ENCODE data around the gene MFSD6L. TPM values are rescaled to one million over a fixed set of nuclear protein-coding genes. Genes with fewer than 3 reads are reported as not detected.

MFSD6L gene
- total and polyA plus RNA-seq, 7 donors = not detected

DNA sequence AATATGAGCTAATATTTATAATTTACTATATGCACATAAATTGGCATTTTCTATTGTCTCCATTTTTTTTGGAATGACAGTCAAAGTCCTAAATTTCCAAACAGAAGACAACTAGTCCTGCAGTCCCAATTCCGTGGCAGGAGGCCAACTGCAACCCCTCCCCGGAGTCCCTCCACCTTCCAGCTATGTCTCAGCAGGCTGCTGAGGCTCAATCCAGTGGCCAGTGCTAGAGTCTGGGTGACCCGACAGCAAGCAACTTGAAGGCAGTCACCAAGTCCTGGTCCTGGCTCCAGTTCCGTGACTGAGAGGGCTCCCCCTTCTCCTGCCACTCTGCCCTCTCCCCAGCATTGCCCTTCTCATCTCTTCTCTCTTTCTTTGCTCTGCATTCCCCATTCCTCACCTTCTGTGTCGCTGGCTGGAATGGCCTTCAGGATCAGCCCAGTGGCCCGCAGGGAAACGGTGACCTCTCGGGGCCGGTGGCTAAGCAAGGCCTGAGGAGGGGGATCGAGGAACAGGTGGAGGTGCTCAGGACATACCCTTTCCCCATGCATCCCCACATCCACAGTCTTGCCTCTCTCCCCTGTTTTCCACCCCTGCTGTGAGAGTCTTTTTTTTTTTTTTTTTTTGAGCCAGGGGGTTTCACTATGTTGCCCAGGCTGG is 22.4 kb upstream of the MFSD6L start:
- DNase-seq = no peak
- Histone ChIP-seq H3K4me3 (no peak overlapping the region), H3K4me1 (no peaks in the 10 kb centered on the region), H3K36me3 (ENCODE audit: insufficient read depth in 1 of 2, low read depth in 1 of 2) (no peaks in the 10 kb centered on the region), H3K27ac (no peak overlapping the region), H3K9me3 (peaks cover 8% of the 10 kb centered on the region), H3K27me3 (ENCODE audit: insufficient read depth in 3 of 3, low read length in 2 of 3) (no peaks in the 10 kb centered on the region)
- ATAC-seq = no peak
- 76 to 86% (median 76%) methylated on average over 10 of the region's 10 CpGs for WGBS, 3 donors
- TF ChIP-seq, protein P1, sequence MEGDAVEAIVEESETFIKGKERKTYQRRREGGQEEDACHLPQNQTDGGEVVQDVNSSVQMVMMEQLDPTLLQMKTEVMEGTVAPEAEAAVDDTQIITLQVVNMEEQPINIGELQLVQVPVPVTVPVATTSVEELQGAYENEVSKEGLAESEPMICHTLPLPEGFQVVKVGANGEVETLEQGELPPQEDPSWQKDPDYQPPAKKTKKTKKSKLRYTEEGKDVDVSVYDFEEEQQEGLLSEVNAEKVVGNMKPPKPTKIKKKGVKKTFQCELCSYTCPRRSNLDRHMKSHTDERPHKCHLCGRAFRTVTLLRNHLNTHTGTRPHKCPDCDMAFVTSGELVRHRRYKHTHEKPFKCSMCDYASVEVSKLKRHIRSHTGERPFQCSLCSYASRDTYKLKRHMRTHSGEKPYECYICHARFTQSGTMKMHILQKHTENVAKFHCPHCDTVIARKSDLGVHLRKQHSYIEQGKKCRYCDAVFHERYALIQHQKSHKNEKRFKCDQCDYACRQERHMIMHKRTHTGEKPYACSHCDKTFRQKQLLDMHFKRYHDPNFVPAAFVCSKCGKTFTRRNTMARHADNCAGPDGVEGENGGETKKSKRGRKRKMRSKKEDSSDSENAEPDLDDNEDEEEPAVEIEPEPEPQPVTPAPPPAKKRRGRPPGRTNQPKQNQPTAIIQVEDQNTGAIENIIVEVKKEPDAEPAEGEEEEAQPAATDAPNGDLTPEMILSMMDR (IDR thresholded peaks at IDR 0.05) = no peak
- intact Hi-C loops (cut with DNase I) = no loop called here

DNA sequence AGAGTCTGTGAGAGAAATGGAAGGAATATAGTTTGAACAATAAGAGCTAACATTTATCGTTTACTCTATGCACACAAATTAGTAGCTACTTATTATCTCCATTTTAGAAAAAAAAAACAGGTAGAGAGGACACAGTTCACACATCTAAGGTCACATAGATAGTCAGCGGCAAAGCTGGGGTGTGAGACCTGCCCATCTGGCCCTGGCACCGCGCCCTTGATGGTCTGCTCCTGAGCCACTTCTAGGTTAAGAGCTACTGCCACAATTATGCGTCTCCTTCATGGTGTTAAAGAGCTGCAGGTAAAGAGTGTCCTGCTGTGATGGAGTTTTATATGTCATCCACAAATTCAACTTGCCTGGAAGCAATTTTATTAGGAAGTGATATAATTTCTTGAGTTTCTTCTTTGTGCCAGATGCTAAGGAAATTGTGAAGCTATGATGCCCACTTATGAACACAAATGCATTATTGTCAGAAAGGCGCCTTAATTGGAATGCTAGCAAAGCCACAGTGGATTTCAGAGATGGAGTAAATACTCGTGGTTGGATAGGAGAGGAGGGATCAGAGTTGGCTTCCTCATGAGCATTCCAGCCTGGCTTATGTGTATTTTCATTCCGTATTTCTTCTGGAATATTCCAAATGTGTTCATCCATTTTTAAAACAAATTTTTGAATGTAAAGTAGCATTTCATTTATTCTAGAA is 21.3 kb upstream of the MFSD6L start:
- WGBS, 3 donors = 71 to 78% (median 75%) methylated on average over 8 of the region's 8 CpGs
- ATAC-seq = no peak
- no peak overlapping the region for H3K27ac ChIP-seq
- no peaks in the 10 kb centered on the region for H3K36me3 ChIP-seq (ENCODE audit: insufficient read depth in 1 of 2, low read depth in 1 of 2)
- no peak overlapping the region for H3K4me3 ChIP-seq
- DNase-seq = no peak
- H3K9me3 ChIP-seq = peaks cover 8% of the 10 kb centered on the region
- H3K4me1 ChIP-seq = no peaks in the 10 kb centered on the region
- TF ChIP-seq, protein P1 (IDR thresholded peaks at IDR 0.05) = no peak
- intact Hi-C loops (cut with DNase I) = no loop called here
- no peaks in the 10 kb centered on the region for H3K27me3 ChIP-seq (ENCODE audit: insufficient read depth in 3 of 3, low read length in 2 of 3)

DNA sequence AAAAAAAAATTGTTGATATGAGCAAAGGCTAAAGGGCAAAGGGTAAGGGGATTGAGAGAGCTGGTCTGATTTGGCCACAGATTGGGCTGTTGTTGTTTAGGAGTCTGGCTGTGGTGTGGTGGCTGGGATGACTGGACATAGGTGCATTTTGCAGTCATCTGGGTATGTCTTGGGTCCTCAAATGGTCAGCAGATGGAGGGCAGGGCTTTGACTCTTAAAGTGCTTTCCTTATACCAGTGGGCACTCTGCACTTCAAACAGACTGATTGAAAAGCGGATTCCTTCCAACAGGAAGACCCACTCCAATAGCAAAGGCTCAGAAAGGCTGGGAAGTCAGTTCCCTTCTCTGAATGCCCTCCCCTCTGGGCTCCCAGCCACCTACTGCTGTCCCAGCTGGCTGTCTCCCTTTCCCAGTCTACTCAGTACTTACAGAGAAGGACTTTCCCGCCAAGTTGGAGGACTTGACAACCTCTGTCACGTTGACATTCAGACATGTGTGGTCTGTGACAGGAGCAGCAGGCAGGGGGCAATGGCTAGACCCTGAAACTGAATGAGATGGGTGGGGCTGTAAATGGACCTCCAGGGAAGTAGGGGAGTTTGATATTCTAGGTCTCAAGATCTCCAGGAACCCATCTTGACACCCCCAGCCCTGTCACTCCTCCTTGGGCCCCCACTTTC is 19.6 kb upstream of the MFSD6L start:
- TF ChIP-seq, protein P1 (IDR thresholded peaks at IDR 0.05) = no peak
- intact Hi-C loops (cut with DNase I) = no loop called here
- no peaks in the 10 kb centered on the region for H3K27me3 ChIP-seq (ENCODE audit: insufficient read depth in 3 of 3, low read length in 2 of 3)
- H3K9me3 ChIP-seq = no peaks in the 10 kb centered on the region
- ATAC-seq (no peak), DNase-seq (no peak)
- no peaks in the 10 kb centered on the region for H3K36me3 ChIP-seq (ENCODE audit: insufficient read depth in 1 of 2, low read depth in 1 of 2)
- H3K4me1 ChIP-seq = no peaks in the 10 kb centered on the region
- H3K27ac ChIP-seq = no peak overlapping the region
- 26 to 33% (median 27%) methylated on average over 3 of the region's 3 CpGs for WGBS, 3 donors
- no peak overlapping the region for H3K4me3 ChIP-seq

DNA sequence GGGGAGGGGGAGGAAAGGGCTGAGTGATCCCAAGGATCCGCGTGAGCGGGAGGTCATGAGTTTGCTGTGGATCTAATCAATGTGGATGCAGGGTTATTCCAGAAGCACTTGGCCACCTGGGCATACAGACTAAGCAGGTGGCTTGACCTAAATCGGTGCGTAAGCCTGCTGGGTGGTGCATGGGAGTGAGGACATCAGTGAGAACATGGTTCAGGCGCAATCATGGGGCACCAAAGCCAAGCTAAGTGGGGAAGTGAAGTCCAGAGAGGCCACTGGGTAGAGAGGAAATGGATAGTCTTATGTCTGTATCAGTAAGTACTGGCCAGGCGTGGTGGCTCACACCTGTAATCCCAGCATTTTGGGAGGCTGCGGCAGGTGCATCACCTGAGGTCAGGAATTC is 18.9 kb upstream of the MFSD6L start:
- H3K27ac ChIP-seq = no peak overlapping the region
- no peaks in the 10 kb centered on the region for H3K4me1 ChIP-seq
- H3K27me3 ChIP-seq (ENCODE audit: insufficient read depth in 3 of 3, low read length in 2 of 3) = no peaks in the 10 kb centered on the region
- intact Hi-C loops (cut with DNase I) = no loop called here
- DNase-seq (no peak), ATAC-seq (no peak)
- H3K4me3 ChIP-seq = no peak overlapping the region
- H3K36me3 ChIP-seq (ENCODE audit: insufficient read depth in 1 of 2, low read depth in 1 of 2) = no peaks in the 10 kb centered on the region
- 85 to 86% (median 85%) methylated on average over 8 of the region's 8 CpGs for whole genome bisulfite sequencing, 3 donors
- H3K9me3 ChIP-seq = no peaks in the 10 kb centered on the region
- TF ChIP-seq, protein P1 (IDR thresholded peaks at IDR 0.05) = no peak
